ENCODE data around the gene RIMKLA.

DNA sequence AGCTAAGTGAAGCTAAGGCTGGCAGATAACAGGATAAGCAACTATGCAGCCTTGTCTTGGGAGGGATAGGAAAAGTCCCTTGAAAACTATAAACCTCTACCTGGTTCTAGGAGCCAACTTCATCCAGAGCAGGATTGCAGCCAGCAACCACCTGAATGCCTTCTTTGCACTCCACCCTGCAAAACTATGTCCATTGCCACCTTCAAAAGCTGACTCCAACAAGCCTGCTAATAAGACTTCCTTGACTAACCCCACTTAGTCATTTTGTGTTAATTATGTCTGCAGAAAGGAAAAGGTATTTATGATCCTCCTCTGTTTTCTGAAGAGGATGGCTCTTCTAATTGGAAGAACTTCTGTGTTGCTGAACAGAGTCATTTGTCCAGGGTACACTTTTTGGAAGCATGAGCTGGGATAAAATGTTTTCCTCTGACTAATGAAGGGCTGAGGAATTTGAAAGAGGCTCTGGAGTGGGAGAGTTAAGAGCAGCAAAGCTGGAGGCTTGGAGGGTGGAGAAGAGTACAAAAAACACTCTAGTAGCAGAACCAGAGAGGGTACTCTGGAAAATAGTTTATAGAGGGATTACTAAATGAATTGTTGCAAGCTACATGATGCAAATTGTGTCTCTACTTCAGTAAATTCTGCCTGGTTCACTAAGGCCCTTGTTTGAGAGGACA is 9.6 kb upstream of the RIMKLA start:
- TF ChIP-seq, protein P1, sequence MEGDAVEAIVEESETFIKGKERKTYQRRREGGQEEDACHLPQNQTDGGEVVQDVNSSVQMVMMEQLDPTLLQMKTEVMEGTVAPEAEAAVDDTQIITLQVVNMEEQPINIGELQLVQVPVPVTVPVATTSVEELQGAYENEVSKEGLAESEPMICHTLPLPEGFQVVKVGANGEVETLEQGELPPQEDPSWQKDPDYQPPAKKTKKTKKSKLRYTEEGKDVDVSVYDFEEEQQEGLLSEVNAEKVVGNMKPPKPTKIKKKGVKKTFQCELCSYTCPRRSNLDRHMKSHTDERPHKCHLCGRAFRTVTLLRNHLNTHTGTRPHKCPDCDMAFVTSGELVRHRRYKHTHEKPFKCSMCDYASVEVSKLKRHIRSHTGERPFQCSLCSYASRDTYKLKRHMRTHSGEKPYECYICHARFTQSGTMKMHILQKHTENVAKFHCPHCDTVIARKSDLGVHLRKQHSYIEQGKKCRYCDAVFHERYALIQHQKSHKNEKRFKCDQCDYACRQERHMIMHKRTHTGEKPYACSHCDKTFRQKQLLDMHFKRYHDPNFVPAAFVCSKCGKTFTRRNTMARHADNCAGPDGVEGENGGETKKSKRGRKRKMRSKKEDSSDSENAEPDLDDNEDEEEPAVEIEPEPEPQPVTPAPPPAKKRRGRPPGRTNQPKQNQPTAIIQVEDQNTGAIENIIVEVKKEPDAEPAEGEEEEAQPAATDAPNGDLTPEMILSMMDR (IDR thresholded peaks at IDR 0.05) = no peak
- no peak for TF ChIP-seq POLR2A (IDR thresholded peaks at IDR 0.05)
- no peak for TF ChIP-seq EP300 (IDR thresholded peaks at IDR 0.05; ENCODE audit: low read depth)
- TF ChIP-seq POLR2AphosphoS5 (IDR thresholded peaks at IDR 0.05) = no peak
